AG04449 (cell line): ENCODE data around the gene ZBTB46.

ENCODE experiments used
- CTCF ChIA-PET: fragments of 350-600 bp; formaldehyde crosslinking; extraction: SDS; loops from one replicate; lab custom pipeline; 2021; ENCODE audit warnings: antibody characterized with exemption; lab: Yijun Ruan, JAX
- POLR2A ChIA-PET: fragments of 400-600, 350-600 bp; formaldehyde crosslinking; extraction: SDS; loops from one replicate; lab custom pipeline; 2020; ENCODE audit warnings: antibody characterized with exemption, inconsistent platforms; lab: Yijun Ruan, JAX
- DNase-seq: peaks from one replicate; pipeline ENCODE4 v3.0.0-alpha.2; 2010; ENCODE audit warnings: low read depth, low spot score
- H3K4me3 ChIP-seq: 2 replicates; pipeline ENCODE4 v1.5.1; 2011; ENCODE audit warnings: low read depth, mild to moderate bottlenecking, control low read depth, low read length
- TF ChIP-seq, protein P1 (sequence below): IDR thresholded peaks from one replicate; pipeline ENCODE4 v1.5.1; 2011; ENCODE audit warnings: mild to moderate bottlenecking, moderate library complexity, low read length, control low read depth, inconsistent platforms; ENCODE audit not compliant: insufficient read depth; ENCODE audit errors: missing control alignments

ZBTB46 gene

DNA sequence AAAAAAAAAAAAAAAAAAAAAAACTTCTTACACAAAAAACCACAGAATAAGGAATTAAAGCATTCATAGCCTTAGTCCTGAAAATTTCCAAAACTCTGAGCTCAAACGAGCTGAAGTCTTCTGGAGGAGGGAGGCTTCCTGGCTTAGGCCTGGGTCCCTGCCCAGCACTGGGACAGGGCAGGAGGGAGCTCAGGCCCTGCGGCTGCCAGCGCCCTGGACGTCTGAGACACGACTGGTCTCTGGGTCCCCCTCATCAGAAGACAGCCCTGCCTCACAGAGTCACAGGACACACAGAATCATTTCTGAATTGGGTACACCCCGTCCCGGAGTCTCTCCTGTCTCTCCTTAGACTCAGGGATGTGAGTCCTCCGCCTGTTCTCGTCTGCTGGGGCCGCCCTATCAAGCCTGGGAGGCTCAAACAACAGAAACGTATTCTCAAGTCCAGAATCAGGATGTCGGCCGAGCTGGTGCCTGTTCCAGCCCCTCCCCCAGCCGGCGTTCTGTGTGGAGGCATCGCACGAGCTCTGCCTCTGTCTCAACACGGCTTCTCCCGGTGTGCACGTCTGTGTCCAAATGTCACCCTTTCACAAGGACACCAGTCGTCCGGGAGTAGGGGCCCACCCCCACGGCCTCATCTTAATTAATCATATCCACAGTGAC, 39.4 kb downstream of the ZBTB46 start:
- H3K4me3 ChIP-seq = no peak overlapping the region
- TF ChIP-seq, protein P1, sequence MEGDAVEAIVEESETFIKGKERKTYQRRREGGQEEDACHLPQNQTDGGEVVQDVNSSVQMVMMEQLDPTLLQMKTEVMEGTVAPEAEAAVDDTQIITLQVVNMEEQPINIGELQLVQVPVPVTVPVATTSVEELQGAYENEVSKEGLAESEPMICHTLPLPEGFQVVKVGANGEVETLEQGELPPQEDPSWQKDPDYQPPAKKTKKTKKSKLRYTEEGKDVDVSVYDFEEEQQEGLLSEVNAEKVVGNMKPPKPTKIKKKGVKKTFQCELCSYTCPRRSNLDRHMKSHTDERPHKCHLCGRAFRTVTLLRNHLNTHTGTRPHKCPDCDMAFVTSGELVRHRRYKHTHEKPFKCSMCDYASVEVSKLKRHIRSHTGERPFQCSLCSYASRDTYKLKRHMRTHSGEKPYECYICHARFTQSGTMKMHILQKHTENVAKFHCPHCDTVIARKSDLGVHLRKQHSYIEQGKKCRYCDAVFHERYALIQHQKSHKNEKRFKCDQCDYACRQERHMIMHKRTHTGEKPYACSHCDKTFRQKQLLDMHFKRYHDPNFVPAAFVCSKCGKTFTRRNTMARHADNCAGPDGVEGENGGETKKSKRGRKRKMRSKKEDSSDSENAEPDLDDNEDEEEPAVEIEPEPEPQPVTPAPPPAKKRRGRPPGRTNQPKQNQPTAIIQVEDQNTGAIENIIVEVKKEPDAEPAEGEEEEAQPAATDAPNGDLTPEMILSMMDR = no peak
- POLR2A ChIA-PET = no interaction called here
- CTCF ChIA-PET = interaction anchor here (0.8 to 1.7 kb wide), 5 partner anchors 9 to 72 kb away, joined by 3 to 7 read pairs (median 4); no protein-coding TSS in a partner anchor
- no peak for DNase-seq

DNA sequence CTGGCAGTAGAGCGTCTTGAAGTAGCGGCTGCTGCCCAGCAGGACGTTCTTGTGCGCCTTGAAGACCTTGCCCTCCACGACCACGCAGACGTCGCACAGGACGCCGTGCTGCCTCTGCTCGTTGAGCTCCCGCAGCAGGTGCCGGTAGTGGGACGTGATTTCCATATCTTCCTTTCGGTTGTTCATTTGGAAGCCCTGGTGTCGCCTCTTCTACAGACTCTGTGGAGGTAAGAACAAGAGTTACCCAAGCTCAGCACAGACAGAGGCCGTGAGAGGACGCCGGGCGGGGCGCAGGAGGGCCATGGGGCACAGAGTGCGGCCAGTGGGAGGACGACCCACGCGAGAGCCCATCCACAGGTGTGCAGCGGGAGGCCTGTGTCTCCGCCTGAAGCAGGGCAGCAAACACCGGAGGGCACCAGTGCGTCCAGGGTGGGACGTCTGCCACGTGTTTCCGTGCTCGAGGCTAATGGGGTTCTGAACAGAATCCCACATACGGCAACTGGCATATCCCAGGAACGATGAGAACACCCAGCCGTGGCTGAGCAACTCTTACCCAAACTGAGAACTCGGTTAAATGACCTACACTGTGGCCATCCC, 40.4 kb downstream of the ZBTB46 start:
- ChIA-PET POLR2A (no interaction called here), CTCF (interaction anchor here (1.1 to 3.1 kb wide), 4 partner anchors 10 to 15 kb away, joined by 7 to 15 read pairs (median 7); no protein-coding TSS in a partner anchor)
- H3K4me3 ChIP-seq = no peak overlapping the region
- TF ChIP-seq, protein P1 = no peak
- DNase-seq = no peak

DNA sequence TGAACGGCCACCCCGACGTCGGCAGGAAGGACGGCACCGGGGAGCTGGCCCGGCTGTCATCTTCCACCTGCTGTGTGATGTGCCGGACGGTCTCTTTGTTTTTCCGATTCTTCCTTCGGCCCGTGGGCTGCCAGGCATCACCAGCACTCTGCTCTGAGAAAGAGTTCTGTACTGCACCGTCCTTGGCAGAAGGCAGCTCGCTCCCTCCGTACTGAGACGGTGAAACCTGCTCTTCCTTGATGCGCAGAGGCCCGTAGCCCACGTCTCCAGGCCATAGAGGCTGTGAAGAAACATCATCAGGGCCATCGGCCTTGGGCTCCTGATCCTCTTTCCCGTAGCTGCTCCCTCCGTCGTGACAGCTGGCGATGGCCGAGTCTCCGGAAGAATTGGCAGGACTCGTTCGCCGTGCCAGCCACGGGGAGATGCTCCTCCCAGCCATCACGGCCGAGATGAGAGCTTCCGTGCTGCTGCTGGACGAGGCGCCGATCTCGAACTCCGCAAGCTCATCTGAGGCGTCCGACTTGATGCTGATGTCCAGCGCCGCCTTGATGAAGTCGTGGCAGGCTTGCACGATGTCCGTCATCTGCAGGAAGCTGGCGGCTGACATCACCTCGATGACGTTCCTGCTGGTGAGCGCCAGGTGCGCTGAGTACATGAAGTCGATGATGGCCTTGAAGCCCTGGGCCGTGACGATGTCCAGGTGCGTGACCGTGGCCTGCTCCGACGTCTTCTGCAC, 41.1 kb downstream of the ZBTB46 start:
- TF ChIP-seq, protein P1 = no peak
- CTCF ChIA-PET = interaction anchor here (1.2 to 3.1 kb wide), 3 partner anchors 10 to 15 kb away, joined by 7 to 15 read pairs (median 7); no protein-coding TSS in a partner anchor
- H3K4me3 ChIP-seq = no peak overlapping the region
- POLR2A ChIA-PET = no interaction called here
- DNase-seq = no peak

DNA sequence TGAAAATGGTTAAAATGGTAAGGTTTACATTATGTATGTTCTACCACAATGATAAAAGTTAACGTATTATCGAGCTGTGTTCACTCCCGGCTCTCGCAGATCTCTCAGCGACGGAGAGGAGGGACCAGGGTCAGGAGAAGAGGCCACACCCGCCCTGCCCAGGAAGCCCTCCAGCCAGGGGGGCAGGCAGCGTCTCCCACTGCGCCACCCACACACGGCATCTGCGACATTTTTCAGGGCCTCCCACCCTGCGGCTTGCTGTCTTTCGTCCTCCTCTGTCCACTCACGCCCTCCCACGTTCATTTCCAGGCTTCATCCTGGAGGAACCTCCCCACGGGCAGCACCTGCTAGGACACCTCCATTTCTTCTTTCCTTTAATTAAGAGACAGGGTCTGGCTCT, 43.3 kb downstream of the ZBTB46 start:
- TF ChIP-seq, protein P1 = no peak
- H3K4me3 ChIP-seq = no peak overlapping the region
- no peak for DNase-seq
- POLR2A ChIA-PET = no interaction called here
- CTCF ChIA-PET = interaction anchor here (0.6 to 6.1 kb wide), 6 partner anchors 9 to 251 kb away, joined by 3 to 47 read pairs (median 4); partner anchors contain the start of genes PTK6 and TPD52L2

DNA sequence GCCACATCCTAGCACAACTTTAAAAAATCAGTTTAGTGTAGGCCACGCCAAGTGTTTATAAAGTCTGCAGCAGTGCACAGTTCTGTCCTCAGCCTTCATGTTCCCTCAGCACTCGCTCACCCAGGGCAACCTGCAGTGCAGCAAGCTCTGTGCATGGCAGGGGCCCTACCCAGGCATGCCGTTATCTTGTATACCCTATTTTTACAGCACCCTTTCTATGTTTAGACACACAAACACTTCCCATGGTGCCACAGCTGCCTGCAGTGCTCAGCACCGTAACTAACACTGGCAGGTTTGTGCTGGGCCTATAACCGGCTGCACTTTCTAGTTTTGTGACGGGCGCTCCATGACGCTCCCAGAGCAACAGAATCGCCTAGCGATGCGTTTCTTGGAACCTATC, 43.8 kb downstream of the ZBTB46 start:
- TF ChIP-seq, protein P1 = no peak
- ChIA-PET CTCF (interaction anchor here (0.6 to 6.1 kb wide), 10 partner anchors 8 to 250 kb away, joined by 3 to 61 read pairs (median 4); partner anchors contain the start of genes PTK6 and TPD52L2), POLR2A (no interaction called here)
- no peak overlapping the region for H3K4me3 ChIP-seq
- no peak for DNase-seq
